ENCODE data around the gene SP8.

Gene SP8

GRCh38 chr7:20796500-20796899 lies 9.8 kb upstream of the SP8 start:
- intact Hi-C loops (cut with DNase I): no loop called here
- no peak for DNase-seq

DNA sequence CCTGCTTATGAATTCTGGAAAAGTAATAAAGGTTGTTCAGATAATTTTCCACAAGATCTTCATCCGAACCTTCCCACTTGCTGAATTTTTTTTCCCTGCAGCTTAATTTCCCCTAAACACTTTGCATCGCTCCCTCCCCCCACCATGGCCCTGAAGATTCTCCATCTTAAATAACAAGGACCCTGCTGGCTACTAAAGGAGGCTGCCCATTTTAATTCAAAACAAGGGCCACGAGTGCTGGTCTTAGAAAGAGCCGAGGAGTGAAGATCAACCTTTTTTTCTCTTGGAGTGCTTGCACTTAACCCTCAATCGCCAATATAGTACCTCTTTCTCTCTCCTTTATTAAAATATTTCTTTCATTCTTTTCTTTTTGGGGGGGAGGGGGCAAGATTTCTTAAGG lies 9.2 kb upstream of the SP8 start:
- intact Hi-C loops (cut with DNase I): no loop called here

GRCh38 chr7:20795361-20795760 lies 8.7 kb upstream of the SP8 start:
- no peak for DNase-seq
- intact Hi-C loops (cut with DNase I): no loop called here

More for the DNA sequence above, 9.2 kb upstream of the SP8 start:
- DNase-seq: no peak

- intact Hi-C loops (cut with DNase I): no loop called here
- DNase-seq: no peak
Measured at GRCh38 chr7:20794676-20795075, 8.0 kb upstream of the SP8 start.

GRCh38 chr7:20793694-20794394 lies 7.2 kb upstream of the SP8 start:
- no peak for DNase-seq
- intact Hi-C loops (cut with DNase I): no loop called here

GRCh38 chr7:20793248-20793647 lies 6.6 kb upstream of the SP8 start:
- no peak for DNase-seq
- intact Hi-C loops (cut with DNase I): no loop called here

DNA sequence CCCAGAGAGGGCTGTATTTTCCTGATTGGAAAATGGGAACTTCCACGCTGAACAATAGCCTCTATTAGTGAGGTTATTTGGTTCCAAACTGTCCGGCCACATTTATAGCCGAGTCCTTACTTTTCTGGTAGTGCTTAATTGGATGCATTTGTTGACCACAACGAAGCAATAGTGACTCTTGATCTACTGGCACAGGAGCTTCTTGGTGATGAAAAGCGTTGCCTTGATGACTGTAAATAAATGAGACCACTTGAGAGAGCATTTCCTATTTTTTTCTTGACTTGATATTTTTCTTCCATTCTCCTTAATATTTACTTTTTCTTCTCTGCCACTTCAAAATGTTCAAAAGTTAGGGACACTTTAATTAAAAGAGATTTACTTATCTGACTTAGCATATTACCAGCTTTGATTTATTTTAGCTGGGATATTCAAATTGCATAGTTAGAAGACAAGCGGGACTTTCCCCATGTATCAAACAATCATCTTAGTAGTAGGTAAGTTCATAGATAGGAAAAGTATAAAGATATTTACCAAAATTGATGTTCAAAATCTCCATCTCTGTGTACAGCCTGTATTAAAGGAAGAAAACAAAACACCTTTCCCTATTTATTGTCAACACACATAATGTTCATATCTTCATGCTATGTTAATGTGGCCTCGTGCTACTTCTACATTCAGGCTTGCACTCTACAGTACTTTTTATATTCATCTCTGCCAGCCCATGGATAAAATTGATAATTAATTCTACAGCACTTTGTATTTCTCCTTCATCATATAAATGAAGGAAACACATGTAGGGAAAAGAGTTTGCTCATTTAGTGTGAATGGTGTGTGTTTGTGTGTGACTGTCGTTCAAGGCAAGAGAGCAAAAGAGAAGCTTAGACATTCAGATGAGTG lies 5.1 kb upstream of the SP8 start:
- intact Hi-C loops (cut with DNase I): no loop called here

GRCh38 chr7:20790375-20790774 lies 3.7 kb upstream of the SP8 start:
- intact Hi-C loops (cut with DNase I): no loop called here
- DNase-seq: no peak

More for the DNA sequence above, 5.1 kb upstream of the SP8 start:
- DNase-seq: no peak

- no peak for DNase-seq
- intact Hi-C loops (cut with DNase I): loop anchor here (10.0 kb wide), 2 partner anchors 466 to 1674 kb away; partner anchors contain the start of gene TWIST1
Measured at GRCh38 chr7:20788420-20788990, 1.8 kb upstream of the SP8 start.

- intact Hi-C loops (cut with DNase I): loop anchor here (10.0 kb wide), 2 partner anchors 467 to 1673 kb away; partner anchors contain the start of gene TWIST1
- DNase-seq: no peak
Measured at GRCh38 chr7:20787660-20788419, 1.2 kb upstream of the SP8 start.

- DNase-seq: no peak
Measured at GRCh38 chr7:20786421-20786778, 286 bp downstream of the SP8 start.

GRCh38 chr7:20786049-20786412 lies 655 bp downstream of the SP8 start:
- DNase-seq: no peak

More at GRCh38 chr7:20786421-20786778, 286 bp downstream of the SP8 start:
- intact Hi-C loops (cut with DNase I): loop anchor here (10.0 kb wide), 2 partner anchors 468 to 1672 kb away; partner anchors contain the start of gene TWIST1

DNA sequence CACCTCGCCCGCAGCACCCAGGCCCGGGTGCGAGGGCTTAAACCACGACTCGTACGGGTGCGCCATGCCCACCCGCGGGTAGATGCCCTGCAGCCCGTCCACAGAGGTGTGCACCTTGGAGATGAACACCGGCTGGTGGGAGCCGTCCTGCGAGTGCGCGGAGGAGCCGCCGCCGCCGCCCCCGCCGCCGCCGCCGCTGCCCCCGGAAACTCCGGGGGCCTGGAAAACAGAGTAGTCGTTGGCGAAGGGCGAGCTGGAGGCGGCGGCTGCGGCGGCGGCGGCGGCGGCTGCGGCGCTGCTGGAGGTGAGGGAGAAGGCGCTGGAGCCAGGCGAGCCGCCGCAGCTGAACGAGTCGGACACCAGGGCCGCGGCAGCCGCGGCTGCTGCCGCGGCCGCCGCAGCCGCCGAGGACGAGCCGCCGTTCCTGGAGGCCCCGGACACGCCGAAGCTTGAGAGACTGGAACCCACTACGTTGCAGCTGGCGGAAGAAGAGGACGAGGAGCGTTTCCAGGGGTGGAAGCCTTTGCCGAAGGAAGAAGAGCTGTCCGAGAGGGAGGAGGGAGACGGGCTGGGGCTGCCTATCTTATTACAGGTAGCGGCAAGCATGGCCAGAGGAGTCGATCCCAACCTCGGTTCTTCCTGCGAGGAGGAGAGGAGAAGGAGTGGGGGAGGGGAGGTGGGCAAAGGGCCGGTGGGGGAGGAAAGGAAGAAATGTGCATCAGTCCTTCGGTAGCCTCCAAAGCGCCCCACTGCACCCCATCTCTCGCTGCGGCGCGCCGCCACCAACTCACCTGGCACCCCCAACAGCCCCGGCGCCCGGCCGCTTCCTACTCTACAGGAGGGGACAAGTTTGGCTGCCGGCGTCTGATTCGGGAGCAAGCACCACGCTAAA lies 1.3 kb downstream of the SP8 start:
- intact Hi-C loops (cut with DNase I): loop anchor here (10.0 kb wide), 2 partner anchors 469 to 1671 kb away; partner anchors contain the start of gene TWIST1
- DNase-seq: no peak

More at GRCh38 chr7:20786049-20786412, 655 bp downstream of the SP8 start:
- intact Hi-C loops (cut with DNase I): loop anchor here (10.0 kb wide), 2 partner anchors 469 to 1671 kb away; partner anchors contain the start of gene TWIST1

DNA sequence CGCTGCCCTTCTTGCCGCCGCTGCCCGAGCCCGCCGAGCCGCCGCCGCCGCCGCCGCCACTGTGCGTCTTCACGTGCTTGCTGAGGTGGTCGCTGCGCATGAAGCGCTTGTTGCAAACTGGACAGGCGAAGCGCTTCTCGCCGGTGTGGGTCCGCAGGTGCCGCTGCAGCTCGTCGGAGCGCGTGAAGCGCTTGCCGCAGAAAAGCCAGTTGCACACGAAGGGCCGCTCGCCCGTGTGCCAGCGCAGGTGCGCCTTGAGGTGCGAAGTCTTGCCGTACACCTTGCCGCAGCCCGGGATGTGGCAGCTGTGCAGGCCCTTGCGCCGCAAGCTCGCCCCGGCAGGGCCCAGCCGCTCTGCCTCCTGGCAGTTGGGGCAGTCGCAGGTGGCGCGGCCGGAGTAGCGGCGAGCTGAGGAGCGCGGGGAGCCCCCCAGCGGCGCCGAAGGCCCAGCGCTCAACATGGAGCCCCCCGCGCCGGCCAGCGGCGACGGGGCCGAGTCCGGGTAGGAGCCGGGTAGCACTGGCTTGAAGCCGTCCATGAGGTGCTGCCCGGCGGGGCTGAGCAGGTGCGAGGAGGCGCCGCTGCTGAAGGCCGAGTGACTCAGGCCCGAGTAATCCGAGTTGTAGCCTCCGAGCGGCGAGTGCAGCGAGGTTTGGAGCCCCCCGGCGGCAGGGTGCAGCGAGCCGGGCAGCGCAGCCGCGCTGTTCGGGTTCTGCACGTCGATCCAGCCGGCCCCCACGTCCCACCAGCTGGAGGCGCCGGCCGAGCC lies 2.1 kb downstream of the SP8 start:
- intact Hi-C loops (cut with DNase I): loop anchor here (10.0 kb wide), 2 partner anchors 470 to 1670 kb away; partner anchors contain the start of gene TWIST1
- no peak for DNase-seq

DNA sequence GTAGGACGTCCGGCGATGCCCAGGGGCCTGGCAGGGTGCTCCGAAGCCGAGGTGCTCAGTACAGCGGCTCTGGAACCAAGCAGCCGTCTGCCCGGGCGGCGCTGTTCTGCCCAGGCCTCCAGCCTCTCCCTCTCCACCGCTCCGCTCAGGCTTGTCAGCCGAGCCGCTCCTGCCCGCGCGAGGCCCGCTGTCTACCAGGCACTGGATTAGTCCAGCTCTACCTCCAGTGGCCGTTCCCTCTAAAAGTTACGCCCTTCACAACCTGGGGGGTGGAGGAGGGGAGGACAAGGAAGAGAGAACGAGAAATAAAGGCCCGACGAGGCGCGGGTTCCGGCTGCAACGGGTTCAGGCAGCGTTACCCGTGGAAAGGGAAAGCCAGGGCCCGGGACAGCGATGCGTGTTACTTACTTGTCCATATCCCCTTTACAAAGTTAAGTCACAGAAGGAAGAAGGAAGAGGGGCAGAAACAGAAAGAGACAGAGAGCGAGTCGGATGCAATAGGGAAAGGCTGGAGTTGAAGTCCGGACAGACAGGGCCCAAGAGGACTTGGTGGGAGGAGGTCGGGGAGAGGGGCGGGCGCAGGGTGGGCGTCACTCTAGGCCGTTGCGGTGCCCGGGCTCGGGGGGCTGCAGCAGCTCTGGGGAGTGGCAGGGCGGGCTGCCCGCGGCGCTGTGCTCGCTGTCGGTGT lies 2.8 kb downstream of the SP8 start:
- intact Hi-C loops (cut with DNase I): loop anchor here (10.0 kb wide), 2 partner anchors 471 to 1669 kb away; partner anchors contain the start of gene TWIST1
- DNase-seq: no peak

DNA sequence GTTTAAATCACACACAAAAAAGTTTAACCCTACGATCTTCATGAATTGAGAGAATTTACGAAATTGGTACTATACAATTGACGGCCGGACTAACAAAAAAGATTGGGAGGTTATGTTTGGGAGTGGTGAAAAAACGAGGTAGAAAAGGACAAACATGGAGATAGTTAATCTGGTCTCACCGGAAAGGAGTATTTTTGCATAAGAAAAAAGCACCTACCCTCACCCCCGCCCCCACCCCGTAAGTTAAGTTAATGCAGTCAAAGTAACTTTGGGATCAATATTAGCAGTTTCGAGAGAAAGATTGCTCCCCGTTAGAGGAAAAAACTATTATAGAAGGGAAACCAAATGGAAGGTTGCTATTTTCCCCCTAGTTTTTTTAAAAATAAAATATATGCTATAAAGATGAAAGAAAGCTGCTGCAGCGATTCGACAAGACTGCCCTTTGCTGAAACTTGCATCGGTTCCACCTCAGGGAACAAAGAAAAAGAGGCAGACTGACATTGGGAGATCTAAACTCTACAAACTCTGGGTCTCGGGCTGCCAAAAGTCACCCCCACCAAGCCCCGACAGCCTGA lies 3.5 kb downstream of the SP8 start:
- intact Hi-C loops (cut with DNase I): loop anchor here (10.0 kb wide), 2 partner anchors 472 to 1668 kb away; partner anchors contain the start of gene TWIST1

More for the DNA sequence above, 3.5 kb downstream of the SP8 start:
- no peak for DNase-seq
